HG02623 (cell line): Measurements from ENCODE around the gene SLC25A21.

ENCODE experiments used
- ATAC-seq: cut with Tn5 transposase; IDR thresholded peaks from one replicate; pipeline ENCODE4 v1.9.1; 2021; ENCODE audit warnings: moderate library complexity; ENCODE audit not compliant: unreplicated experiment

The SLC25A21 gene

GRCh38 chr14:37048666-37049071 is 123.7 kb downstream of the SLC25A21 start:
- ATAC-seq, result no peak

- no peak for ATAC-seq
Measured at GRCh38 chr14:37047996-37048395, 124.4 kb downstream of the SLC25A21 start.

DNA sequence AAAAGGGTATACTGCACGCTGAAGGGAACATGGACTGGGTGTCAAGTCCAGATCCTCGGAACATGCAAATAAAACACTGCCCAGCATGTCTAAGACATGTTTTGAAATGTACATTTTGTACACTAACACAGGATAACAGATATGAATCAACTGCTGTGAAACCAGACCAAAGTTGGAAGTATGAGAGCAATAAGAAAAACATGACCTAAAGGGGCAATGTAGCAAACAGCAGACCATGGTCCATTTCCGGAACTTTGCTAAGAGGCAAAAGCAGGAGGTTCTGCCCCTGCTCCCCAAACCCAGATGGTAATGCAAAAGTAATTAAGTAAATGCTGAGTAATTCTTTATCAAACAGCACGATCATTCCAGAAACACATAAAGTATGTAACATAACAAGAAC is 125.2 kb downstream of the SLC25A21 start:
- no peak for ATAC-seq

GRCh38 chr14:37046815-37047214 is 125.6 kb downstream of the SLC25A21 start:
- no peak for ATAC-seq

GRCh38 chr14:37045340-37046061 is 126.9 kb downstream of the SLC25A21 start:
- no peak for ATAC-seq

DNA sequence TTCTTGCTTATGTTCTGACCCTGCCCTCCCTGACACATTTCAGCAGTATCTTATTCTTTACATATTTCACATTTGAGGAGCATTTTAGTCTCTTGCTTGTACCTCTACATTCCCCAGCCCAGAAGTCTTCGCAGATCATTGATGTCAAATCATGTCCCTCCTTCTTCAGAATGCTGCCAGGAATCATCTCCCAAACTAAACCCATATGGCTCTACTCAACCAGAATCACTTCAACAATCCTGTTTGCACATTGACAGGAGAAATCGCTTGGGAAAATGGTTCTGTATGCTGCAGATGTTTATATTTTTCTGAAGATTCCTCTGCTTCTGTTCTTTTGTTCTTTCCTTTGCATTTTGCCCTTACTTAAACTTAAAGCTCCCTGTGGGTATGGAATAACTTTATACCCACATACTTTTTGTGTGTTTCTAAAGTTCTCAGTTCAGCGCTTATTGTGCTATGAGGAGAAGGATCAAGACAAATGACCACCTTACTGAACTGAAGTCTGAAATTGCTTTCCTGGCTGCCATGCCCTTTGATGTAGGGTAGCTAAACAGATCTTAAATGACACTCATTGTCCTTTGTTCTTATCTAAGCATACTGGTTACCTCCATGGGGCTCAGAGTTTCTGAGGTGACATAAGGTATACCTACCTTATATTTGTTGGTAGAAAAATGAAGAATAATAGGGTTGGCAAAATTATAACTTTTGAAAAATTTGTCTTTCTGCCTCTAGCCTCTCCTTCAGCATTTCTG is 134.6 kb downstream of the SLC25A21 start:
- no peak for ATAC-seq

DNA sequence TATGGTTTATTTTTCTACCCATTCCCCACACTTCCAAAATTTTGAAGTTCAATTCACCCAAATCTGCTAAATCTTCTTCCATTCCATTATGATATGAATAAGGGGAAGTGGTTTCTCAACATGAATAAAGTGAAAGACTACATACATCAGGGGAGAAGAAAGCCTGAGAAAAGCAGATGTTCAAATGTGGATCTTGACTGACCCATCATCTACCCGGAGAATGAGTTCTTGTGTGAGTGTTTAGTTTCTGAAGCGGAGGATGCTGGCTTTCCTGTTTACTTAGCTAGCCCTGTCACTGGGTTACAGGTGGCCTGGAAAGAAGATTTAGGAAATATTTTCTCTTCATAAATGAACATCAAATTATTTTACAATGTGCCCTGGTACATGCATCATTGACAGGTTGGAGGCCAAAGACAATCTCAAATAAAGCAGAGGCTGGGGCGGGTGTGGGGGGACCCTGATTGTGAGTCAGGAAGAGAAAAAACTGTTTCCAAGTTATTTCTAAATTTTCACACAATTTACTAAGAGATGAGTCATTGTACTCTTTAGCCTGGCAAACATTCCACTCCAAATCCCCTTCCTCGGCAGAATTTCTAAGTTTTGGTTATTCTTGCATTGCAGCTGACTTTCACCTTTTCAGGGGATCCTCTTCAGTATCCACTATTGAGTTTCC is 135.6 kb downstream of the SLC25A21 start:
- no peak for ATAC-seq

DNA sequence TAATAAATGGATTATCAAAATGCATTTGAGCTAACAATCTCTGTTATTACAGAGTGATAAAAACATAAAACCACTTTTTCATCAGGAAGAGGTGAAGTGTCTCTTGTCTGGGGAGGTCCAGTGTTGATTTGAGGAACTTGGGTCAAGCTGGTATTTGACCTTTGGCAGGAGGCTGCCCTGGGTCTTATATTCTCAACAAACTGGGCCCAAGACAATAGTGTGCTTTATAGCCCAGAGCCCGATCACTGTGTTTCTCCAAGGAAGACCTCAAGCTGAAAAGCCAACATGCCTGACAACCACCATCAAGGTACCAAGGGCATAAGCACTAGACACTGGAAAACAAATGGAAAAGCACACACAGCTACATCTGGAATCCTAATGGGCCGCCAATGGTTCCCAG is 137.0 kb downstream of the SLC25A21 start:
- ATAC-seq, result no peak

- no peak for ATAC-seq
Measured at GRCh38 chr14:37034410-37035285, 137.8 kb downstream of the SLC25A21 start.

DNA sequence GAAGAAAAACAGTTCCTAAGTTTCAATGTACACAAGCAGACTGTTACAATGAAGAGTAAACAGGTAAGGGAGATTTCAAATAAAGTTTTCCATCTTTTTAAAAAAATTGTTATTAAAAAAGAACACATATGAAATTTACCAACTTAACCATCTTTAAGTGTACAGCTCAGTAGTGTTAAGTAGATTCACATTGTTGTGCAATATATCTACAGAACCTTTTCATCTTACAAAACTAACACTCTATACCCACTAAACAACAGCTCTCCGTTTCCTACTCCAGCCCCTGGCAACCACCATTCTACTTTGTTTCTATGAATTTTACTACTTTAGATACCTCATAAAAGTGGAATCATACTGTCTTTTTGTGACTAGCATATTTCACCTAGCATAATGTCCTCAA is 139.5 kb downstream of the SLC25A21 start:
- ATAC-seq, result no peak

DNA sequence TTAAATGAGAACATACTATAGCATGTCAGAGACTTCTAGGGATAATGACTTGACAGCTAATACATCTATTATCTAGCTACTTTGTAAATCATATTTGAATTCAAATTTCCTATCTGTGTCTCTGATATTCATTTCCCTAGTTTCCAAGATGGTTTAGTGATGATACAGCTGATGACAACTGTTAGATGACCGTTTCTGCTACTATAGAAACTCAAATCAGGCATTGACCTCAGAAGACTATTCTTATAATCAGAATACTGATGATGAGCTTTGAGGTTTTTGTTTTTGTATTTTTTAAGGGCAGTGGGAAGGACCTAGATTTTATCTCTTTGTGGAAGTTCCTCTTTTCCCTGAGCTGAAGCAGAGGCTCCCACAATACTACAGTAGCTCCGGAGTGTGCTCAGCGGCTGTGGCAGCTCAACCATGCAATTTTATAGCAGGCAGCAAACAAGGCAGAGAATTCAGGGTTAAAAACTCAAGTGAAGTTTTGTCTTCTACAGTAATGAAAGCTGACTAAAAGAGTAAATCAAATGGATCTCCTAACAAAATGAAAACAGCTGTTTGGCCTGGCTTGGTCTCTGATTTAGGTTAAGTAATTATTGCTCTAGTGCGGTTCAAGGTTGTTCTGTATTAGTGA is 145.1 kb downstream of the SLC25A21 start:
- ATAC-seq, result no peak

GRCh38 chr14:37023875-37024565 is 148.4 kb downstream of the SLC25A21 start:
- ATAC-seq, result no peak

DNA sequence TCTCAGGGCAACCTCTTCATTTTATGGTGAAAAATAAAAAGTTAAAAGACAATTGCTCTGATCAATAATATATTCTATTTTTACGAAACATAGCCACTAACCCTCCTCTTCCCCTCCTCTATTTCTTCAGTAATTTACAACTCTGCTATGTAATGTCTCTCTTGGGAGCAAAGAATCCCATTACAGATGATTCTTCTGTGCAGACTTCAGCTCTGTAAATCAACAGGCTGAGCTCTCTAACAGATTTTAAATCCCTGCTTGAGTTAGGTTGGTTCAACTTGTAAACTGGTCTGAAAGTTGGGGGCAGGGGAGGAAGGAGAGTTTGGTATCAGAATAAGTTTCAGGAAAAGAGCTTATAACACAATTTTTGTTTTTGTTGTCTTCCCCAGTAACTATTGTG is 151.0 kb downstream of the SLC25A21 start:
- no peak for ATAC-seq

DNA sequence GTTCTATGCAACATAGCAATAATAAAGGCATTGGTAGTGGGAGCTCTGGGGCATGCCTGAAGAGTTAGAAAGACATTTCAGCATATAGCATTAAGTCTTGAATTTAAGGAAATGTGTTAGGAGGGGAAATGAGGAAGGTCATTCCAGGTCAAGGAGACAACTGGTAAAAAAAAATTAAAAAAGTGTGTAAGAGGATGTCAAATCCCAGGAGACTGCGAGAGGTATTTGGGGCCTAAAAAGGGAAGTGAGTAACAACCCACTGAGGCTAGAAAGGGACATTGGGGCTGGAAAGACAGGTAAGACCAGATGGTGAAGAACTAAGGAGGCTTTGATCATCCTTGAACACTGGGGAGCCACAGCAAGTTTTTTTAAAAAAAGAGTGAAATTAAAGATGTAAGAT is 152.9 kb downstream of the SLC25A21 start:
- no peak for ATAC-seq

GRCh38 chr14:37018571-37019240 is 153.7 kb downstream of the SLC25A21 start:
- no peak for ATAC-seq

DNA sequence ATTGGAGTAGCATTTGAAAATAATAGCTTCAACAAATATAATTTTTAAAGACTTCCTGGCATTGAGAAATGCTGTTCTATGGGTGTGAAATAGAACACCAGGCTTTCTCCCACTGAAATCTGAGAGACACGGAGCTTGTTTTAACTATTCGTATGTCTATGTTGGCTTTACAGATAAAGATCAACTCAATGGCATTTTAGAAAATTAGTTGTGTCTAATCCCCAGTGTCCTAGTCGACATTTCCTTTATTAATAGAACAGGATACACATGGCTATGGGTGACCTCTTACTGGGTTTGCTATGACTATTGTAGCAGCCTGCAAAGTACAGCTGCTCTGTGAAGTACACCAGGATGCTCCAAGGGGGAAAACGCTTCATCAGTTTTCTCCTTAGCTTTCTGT is 159.3 kb downstream of the SLC25A21 start:
- no peak for ATAC-seq

- no peak for ATAC-seq
Measured at GRCh38 chr14:36998686-36999085, 173.7 kb downstream of the SLC25A21 start.

DNA sequence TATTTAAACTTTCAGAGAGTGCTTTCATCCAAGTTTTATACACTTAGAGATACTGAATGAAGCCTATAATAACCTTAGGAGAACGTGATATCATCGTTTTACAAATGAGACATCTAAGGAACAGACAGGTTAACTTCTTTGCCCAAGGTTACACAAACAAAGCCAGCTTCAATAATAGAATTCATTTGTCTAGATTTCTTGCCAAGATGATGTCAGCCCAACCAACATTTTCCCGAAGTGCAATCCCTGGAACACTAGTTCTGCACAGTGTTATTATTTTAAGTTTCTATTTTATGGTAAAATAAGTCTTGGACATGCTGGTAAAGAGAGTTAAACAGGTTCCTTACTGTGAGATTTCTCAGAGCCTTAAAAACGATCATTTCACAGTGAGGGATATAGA is 174.6 kb downstream of the SLC25A21 start:
- no peak for ATAC-seq

- no peak for ATAC-seq
Measured at GRCh38 chr14:36996857-36997590, 175.4 kb downstream of the SLC25A21 start.
